GM18498 (cell line): ENCODE measurements around the gene HOXD3.

Experiments
- ATAC-seq: cut with Tn5 transposase; IDR thresholded peaks from one replicate; pipeline ENCODE4 v1.9.1; 2021; ENCODE audit warnings: mild to moderate bottlenecking, moderate library complexity; ENCODE audit not compliant: unreplicated experiment

Gene HOXD3

GRCh38 chr2:176132205-176133171 is 24.6 kb upstream of the HOXD3 start:
- ATAC-seq, result no peak

DNA sequence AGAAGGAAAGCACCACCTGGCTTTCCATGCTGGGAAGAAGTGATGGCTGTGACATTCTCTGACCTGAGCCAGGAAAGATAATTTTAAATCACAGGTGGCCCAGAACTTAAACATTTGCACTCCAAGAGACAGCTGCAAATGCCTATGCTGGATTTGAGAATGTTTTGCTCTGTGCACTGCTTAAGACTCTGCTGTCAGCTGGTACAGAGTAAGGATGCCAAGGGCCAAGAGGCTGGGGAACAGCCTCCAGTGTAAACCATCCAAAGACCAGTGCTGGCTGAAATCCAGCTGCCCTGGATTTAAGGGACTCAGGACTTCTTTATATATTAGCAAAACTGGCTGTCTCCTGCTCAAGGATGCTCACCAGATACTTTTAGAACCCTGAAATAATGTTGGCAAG is 23.7 kb upstream of the HOXD3 start:
- no peak for ATAC-seq

- ATAC-seq, result no peak
Measured at GRCh38 chr2:176134035-176134434, 23.1 kb upstream of the HOXD3 start.

DNA sequence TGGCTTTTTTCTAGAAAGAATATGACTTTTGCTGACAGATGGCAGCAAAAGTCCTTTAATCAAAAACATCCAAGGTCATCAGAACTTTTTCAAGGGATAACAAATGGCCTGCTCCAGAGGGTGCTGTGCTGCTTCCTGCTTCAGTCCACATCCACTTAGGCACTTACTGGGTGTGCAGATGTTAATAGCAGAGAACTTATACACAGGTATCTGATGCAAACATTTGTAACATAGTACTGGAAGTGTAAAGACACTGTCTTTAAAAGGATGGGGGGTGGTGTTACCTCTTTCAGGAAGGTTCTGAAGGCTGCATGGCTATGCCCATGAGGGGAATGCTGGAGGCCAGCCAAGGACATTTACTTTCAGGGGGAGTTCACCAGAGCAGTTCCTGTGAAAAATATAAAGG is 22.1 kb upstream of the HOXD3 start:
- no peak for ATAC-seq

- ATAC-seq, result no peak
Measured at GRCh38 chr2:176136374-176137251, 20.5 kb upstream of the HOXD3 start.

GRCh38 chr2:176137252-176137580 is 19.9 kb upstream of the HOXD3 start:
- ATAC-seq, result no peak

- ATAC-seq, result no peak
Measured at GRCh38 chr2:176137906-176138305, 19.2 kb upstream of the HOXD3 start.

GRCh38 chr2:176138526-176138922 is 18.6 kb upstream of the HOXD3 start:
- ATAC-seq, result no peak

DNA sequence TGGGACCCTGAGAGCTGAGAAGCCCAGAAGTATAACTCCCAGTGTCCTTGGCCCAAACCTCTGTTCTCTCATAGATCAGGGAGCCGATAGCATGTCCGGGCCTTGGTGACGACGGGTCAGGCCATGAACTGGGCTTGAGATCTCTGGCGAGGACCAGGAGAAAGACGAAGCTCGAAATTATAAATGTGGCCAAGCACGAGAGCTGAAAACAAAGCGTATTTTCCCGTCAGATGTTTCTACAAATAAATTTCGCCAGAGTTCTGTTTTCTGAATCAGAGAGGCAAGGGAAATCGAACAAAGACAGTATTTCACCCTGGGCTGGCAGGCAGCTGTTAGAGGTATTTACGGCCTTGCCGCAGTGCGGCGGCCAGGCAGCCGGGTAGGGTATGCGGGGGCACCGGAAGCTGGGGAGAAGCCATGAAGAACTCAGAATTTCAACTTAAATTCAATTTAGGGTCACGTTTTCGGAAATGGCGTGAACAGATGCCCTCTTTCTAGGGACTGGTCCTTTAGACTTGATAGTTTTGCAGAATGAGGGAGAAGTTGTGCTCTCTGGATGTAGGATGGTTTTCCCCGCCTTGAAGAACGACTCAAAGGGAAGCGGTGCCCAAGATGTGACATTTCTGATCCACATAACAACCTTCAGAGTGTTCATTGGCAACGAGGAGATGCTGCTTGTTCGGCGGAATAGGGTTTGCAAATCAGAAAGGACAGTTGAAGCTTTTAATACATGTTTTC is 18.0 kb upstream of the HOXD3 start:
- ATAC-seq, result no peak

- ATAC-seq, result no peak
Measured at GRCh38 chr2:176139661-176140512, 17.2 kb upstream of the HOXD3 start.

GRCh38 chr2:176140513-176141317 is 16.4 kb upstream of the HOXD3 start:
- ATAC-seq, result peak; percentile 94

DNA sequence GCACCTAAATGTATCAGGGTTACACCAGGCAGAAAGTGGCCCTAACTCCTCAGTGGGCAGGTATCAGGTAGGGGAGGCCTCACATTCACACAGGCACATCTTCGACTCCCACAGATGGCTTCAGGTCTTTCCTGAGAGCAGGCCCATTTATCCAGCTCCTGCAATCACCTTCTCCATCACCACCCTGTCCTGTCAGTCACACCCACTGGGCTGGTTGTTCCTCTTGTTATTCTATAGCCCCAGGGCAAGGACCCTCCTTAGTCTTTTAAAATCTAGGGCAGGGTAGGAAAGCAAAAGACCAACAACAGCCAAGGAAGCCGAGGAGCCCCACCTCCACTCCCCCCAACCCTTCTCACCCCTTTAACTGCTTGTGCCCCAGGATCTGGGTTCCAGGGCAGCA is 14.8 kb upstream of the HOXD3 start:
- no peak for ATAC-seq

- no peak for ATAC-seq
Measured at GRCh38 chr2:176145085-176145969, 11.8 kb upstream of the HOXD3 start.

GRCh38 chr2:176146101-176146500 is 11.0 kb upstream of the HOXD3 start:
- no peak for ATAC-seq

DNA sequence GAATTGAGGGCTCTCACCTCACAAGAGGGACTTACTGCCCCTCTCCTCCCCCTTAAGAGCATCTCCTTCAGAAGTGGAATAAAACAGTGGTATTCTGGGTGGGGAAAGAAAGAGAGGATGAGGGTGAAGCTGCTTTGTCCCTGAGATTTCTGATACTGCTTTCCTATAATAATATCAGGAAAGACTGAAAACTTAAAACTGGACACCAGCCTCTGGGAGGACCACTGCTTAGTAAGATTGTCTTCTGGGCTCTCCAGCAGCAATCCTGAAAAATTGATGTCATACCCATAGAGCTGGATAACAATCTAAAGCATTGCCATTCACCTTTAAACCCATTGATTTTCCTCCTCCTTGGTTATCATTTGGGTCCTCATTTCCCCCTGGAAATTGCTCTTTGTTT is 10.5 kb upstream of the HOXD3 start:
- no peak for ATAC-seq

DNA sequence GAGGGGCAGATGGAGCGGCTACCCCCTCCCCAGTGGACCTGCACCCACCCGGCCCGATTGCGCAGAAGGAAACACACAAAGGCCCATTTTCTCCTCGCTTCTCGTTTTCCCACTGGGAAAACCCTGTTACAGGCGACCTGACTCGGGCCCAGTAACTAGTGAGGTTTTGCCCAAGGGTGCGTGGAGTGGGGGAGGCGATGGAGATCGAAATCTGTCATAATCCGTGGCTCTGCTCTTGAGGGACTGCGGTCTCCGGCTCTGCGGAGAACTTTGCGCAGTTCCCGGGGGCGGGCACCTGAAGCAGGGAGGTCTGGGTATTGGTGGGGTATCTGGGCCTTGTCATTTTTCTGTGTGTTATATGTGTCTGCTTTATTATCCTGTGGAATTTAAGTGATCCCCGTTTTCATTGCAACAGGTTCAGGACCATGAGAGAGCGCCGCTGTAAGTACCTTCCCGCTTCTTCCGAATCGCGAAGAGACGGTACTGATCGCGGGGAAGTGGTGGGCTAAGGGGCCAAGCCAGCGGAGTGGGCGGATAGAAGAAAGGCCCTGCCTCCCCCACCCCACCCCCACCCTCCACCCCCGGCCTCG is 9.8 kb upstream of the HOXD3 start:
- ATAC-seq, result no peak

DNA sequence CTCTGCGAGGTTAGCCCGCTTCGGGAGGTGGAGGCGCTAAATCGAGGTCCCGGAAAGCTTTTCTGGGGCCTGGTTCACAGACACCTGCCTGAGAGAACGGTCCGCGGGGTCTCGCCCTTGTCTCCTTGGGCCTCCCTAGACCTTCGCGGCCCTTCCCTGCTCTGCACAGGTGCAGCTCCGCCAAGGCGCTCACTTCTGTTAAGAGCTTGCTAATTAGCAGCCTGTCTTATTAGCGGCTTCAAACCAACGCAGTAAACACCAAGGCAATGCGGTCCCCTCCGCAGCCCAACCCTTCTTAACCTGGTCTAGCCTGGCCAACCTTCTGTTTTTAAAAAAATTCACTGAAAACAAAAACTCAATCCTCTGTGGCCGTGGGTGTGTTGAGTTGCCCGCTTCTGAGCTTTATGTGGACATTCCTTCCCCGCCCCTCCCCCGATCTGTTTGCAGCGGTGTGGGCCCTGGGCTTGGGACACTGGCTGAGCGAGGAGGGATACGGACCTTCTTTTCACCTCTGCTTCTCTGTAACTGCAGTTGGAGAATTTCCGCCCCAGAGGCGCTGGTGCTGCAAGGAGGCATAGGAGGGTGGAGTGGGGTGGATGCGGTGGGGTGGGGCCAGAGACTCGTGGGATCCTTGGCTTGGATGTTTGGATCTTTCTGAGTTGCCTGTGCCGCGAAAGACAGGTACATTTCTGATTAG is 9.2 kb upstream of the HOXD3 start:
- ATAC-seq, result no peak
